Heart right ventricle (tissue), 16 donors: ENCODE results near the gene CTNND2. TPM values are rescaled to one million over a fixed set of nuclear protein-coding genes. Genes with fewer than 3 reads are reported as not detected.

ENCODE experiments used
- ATAC-seq, 8 donors: fragments of 200-7000 bp; cut with Tn5 transposase; one replicate each; pipeline ENCODE4 v1.9.1; 2020; ENCODE audit warnings: mild to moderate bottlenecking in 8 of 8, moderate library complexity in 8 of 8, moderate number of reproducible peaks in 1 of 8
- DNase-seq, 2 donors: peaks; one replicate each; pipeline ENCODE4 v3.0.0-alpha.2; 2020
- H3K27ac ChIP-seq, 10 donors: fragments of 200-600 bp; sonication (generic) in 2 of 10; one replicate each; pipeline versions ENCODE4 v1.5.0 to v1.8.0; 2020 to 2022; ENCODE audit warnings: mild to moderate bottlenecking in 3 of 10
- H3K27me3 ChIP-seq, 7 donors: fragments of 200-600 bp; one replicate each; pipeline ENCODE4 v1.8.0; 2021 to 2022; ENCODE audit warnings: mild to moderate bottlenecking in 2 of 7
- H3K36me3 ChIP-seq, 9 donors: fragments of 200-600 bp; sonication (generic) in 1 of 9; one replicate each; pipeline versions ENCODE4 v1.5.0 to v1.8.0; 2020 to 2022; ENCODE audit warnings: mild to moderate bottlenecking in 2 of 9
- H3K4me1 ChIP-seq, 9 donors: fragments of 200-600 bp; sonication (generic) in 1 of 9; one replicate each; pipeline versions ENCODE4 v1.5.0 to v1.8.0; 2020 to 2022; ENCODE audit warnings: mild to moderate bottlenecking in 4 of 9
- H3K4me3 ChIP-seq, 10 donors: fragments of 200-600 bp; sonication (generic) in 2 of 10; one replicate each; pipeline versions ENCODE4 v1.5.0 to v1.8.0; 2020 to 2022; ENCODE audit warnings: mild to moderate bottlenecking in 7 of 10, moderate library complexity in 2 of 10
- H3K9me3 ChIP-seq, 11 donors: fragments of 200-600 bp in 10 of 11; sonication (generic) in 2 of 11; one replicate each; pipeline versions ENCODE4 v1.5.0 to v1.8.0; 2013 to 2022; ENCODE audit warnings: mild to moderate bottlenecking in 2 of 11, control low read depth in 1 of 11, moderate library complexity in 1 of 11
- CTCF ChIP-seq, 9 donors: fragments of 200-600 bp; sonication (generic) in 2 of 9; IDR thresholded peaks; one replicate each; pipeline versions ENCODE4 v1.5.0 to v1.8.0; 2021 to 2022; ENCODE audit warnings: antibody characterized with exemption in 9 of 9, mild to moderate bottlenecking in 5 of 9, moderate library complexity in 1 of 9
- WGBS, 2 donors: extraction: QIAGEN DNeasy Blood & Tissue Kit; methylation state at CpG; one replicate each; pipeline ENCODE4 v1.1.7; 2013; ENCODE audit warnings: inconsistent platforms in 1 of 2; 5-methylcytosine and 5-hydroxymethylcytosine counted together
- intact Hi-C, 10 donors: fragments of 100-400 bp; cut with DNase I; formaldehyde crosslinking; loops; one replicate each; pipeline versions ENCODE4 v1.11.1 to v1.14.2; 2022
- polyA plus RNA-seq, 2 donors: library from polyadenylated mRNA; stranded (reverse); fragments of 200-250 nt; gene quantifications; one replicate each; pipeline ENCODE4 v1.2.3, GENCODE V29; 2013
- total RNA-seq, 10 donors: library from RNA; stranded (reverse); fragmentation: NEBNext Ultra II Directional in 3 of 10; extraction: Animal tissue kit (Norgen Biotek cat#: 25700) in 3 of 10; gene quantifications; one replicate each; pipeline versions ENCODE4 v1.2.1 to v1.2.4, GENCODE V29; 2021 to 2023
- donor health status: Arrhythmogenic right ventricular cardiomyopathy.
- donor health status: ischemic (EF 13 %, LVEDD 7.1; RV severe dilation, severe dysfunction).
- donor health status: healthy with polysubstance abuse.
- donor health status: DM: no; HTN: yes; CAD: no.
- donor health status: DM: no; HTN: no; CAD: no.
- donor health status: ischemic (EF 25% LVEDD 6.9; RV normal size, moderate dysfunction).
- donor health status: ischemic (EF 25% LVEDD 5.7; RV mildly dilated, moderate dysfunction).
- donor health status: healthy.
- donor health status: DM: yes; HTN: yes; CAD: no.
- donor health status: Ischemic cardiomyopathy.
- donor health status: ischemic (EF 35%, LVEDD 5.7; RV mildly dilated, moderate dysfunction).
- donor health status: nonischemic (EF 11% LVEDD 7.7; RV severe dilation, severe dysfunction).
- donor health status: DM: yes; HTN: yes; CAD: no.
- donor health status: PGD.
- donor health status: ischemic (EF 29% LVEDD 5.4; RV normal size, mild dysfunction).
- donor health status: nonischemic (EF 23%, LVEDD 6.1; RV moderate dilation, normal function).

The CTNND2 gene
- total and polyA plus RNA-seq, 12 donors, result 1.1 to 29.6 (median 9.9) TPM

- H3K27ac ChIP-seq, result no peak overlapping the region
- H3K9me3 ChIP-seq, result peaks cover 0 to 22% (median 5%) of the 10 kb centered on the region in 11 donors
- peaks cover 0 to 5% (median 0%) of the 10 kb centered on the region in 7 donors for H3K27me3 ChIP-seq
- WGBS, 2 donors, result 72 to 76% methylated on average over 1 of the region's 1 CpG
- no peak overlapping the region for H3K4me3 ChIP-seq
- H3K4me1 ChIP-seq, result no peaks in the 10 kb centered on the region
- no peak for TF ChIP-seq CTCF (IDR thresholded peaks at IDR 0.05)
- DNase-seq (no peak), ATAC-seq (no peak)
- no peaks in the 10 kb centered on the region for H3K36me3 ChIP-seq
- intact Hi-C loops, result no loop called here
Measured at GRCh38 chr5:10932426-10932825, 971.8 kb downstream of the CTNND2 start.

GRCh38 chr5:10927608-10928007 lies 976.6 kb downstream of the CTNND2 start:
- intact Hi-C loops, result no loop called here

GRCh38 chr5:10923310-10923709 lies 980.9 kb downstream of the CTNND2 start:
- Histone ChIP-seq H3K4me3 (no peak overlapping the region), H3K36me3 (no peaks in the 10 kb centered on the region), H3K9me3 (peaks cover 0 to 21% (median 0%) of the 10 kb centered on the region in 11 donors), H3K27me3 (peaks cover 0 to 8% (median 0%) of the 10 kb centered on the region in 7 donors), H3K4me1 (no peaks in the 10 kb centered on the region), H3K27ac (no peak overlapping the region)
- DNase-seq, result no peak
- ATAC-seq, result no peak
- TF ChIP-seq CTCF (IDR thresholded peaks at IDR 0.05), result no peak
- WGBS, 2 donors, result 48 to 66% methylated on average over 3 of the region's 3 CpGs
- intact Hi-C loops, result no loop called here

More at GRCh38 chr5:10927608-10928007, 976.6 kb downstream of the CTNND2 start:
- Histone ChIP-seq H3K9me3 (peaks cover 0 to 35% (median 6%) of the 10 kb centered on the region in 11 donors), H3K4me3 (no peak overlapping the region), H3K4me1 (no peaks in the 10 kb centered on the region), H3K27ac (no peak overlapping the region), H3K27me3 (peaks cover 0 to 8% (median 0%) of the 10 kb centered on the region in 7 donors), H3K36me3 (no peaks in the 10 kb centered on the region)
- DNase-seq (no peak), ATAC-seq (no peak)
- no peak for TF ChIP-seq CTCF (IDR thresholded peaks at IDR 0.05)
